Stimulated activated CD4-positive, alpha-beta T cell treated with anti-CD3 and anti-CD28 coated beads, Interleukin-4, amount 100 ng/mL, for 48 hours (primary cell): ENCODE measurements around the gene ABI2.
"Not testable (repeated sequence)": the region's sequence is repeated elsewhere in the genome, so short reads cannot be mapped to it uniquely, and the experiment has no call there.

Experiments
- DNase-seq, 2 donors: peaks; one replicate each; pipeline ENCODE4 v3.0.0-alpha.2; 2020; ENCODE audit warnings: low read depth in 2 of 2

The ABI2 gene

GRCh38 chr2:203429643-203430042 lies 101.4 kb downstream of the ABI2 start:
- not testable (repeated sequence) for DNase-seq

GRCh38 chr2:203431391-203432185 lies 103.4 kb downstream of the ABI2 start:
- no peak for DNase-seq

- no peak for DNase-seq
Observed at GRCh38 chr2:203432811-203433210, 104.6 kb downstream of the ABI2 start.

GRCh38 chr2:203436496-203436895 lies 108.3 kb downstream of the ABI2 start:
- DNase-seq = no peak

- no peak for DNase-seq
Observed at GRCh38 chr2:203437511-203437910, 109.3 kb downstream of the ABI2 start.

- DNase-seq = no peak
Observed at GRCh38 chr2:203438528-203438927, 110.3 kb downstream of the ABI2 start.

GRCh38 chr2:203440671-203441070 lies 112.5 kb downstream of the ABI2 start:
- DNase-seq = no peak

- DNase-seq = no peak
Observed at GRCh38 chr2:203441463-203441862, 113.3 kb downstream of the ABI2 start.

- DNase-seq = no peak
Observed at GRCh38 chr2:203442463-203442862, 114.3 kb downstream of the ABI2 start.

- DNase-seq = no peak
Observed at GRCh38 chr2:203444738-203445137, 116.5 kb downstream of the ABI2 start.

- DNase-seq = no peak
Observed at GRCh38 chr2:203446071-203446481, 117.9 kb downstream of the ABI2 start.

GRCh38 chr2:203446780-203447179 lies 118.6 kb downstream of the ABI2 start:
- no peak for DNase-seq

GRCh38 chr2:203450561-203450960 lies 122.4 kb downstream of the ABI2 start:
- no peak for DNase-seq

GRCh38 chr2:203451011-203451410 lies 122.8 kb downstream of the ABI2 start:
- no peak for DNase-seq

- no peak for DNase-seq
Observed at GRCh38 chr2:203451689-203452088, 123.5 kb downstream of the ABI2 start.

- no peak for DNase-seq
Observed at GRCh38 chr2:203453858-203454451, 125.8 kb downstream of the ABI2 start.

- no peak for DNase-seq
Observed at GRCh38 chr2:203455209-203455608, 127.0 kb downstream of the ABI2 start.

GRCh38 chr2:203461746-203462145 lies 133.6 kb downstream of the ABI2 start:
- no peak for DNase-seq

GRCh38 chr2:203462308-203462707 lies 134.1 kb downstream of the ABI2 start:
- no peak for DNase-seq

GRCh38 chr2:203463266-203463678 lies 135.1 kb downstream of the ABI2 start:
- no peak for DNase-seq

- DNase-seq = no peak
Observed at GRCh38 chr2:203469546-203469945, 141.4 kb downstream of the ABI2 start.

- no peak for DNase-seq
Observed at GRCh38 chr2:203470371-203470770, 142.2 kb downstream of the ABI2 start.

GRCh38 chr2:203471323-203471722 lies 143.1 kb downstream of the ABI2 start:
- no peak for DNase-seq
